Adrenal gland (tissue), 12 donors: ENCODE data around the gene LAMC3. TPM values are rescaled to one million over a fixed set of nuclear protein-coding genes. Genes with fewer than 3 reads are reported as not detected.

Experiments
- DNase-seq, 7 donors: peaks; one replicate each; pipeline ENCODE4 v3.0.0-alpha.2; 2019 to 2020
- H3K27ac ChIP-seq, 5 donors: fragments of 200-600 bp; sonication (generic) in 4 of 5; 1 replicate in 3 of 5; 2 replicates in 2 of 5; pipeline versions ENCODE4 v1.5.1 to v1.8.0; 2016 to 2020; ENCODE audit warnings: mild to moderate bottlenecking in 1 of 5
- H3K27me3 ChIP-seq: fragments of 200-600 bp; 2 replicates; pipeline ENCODE4 v1.8.0; 2021
- H3K36me3 ChIP-seq, 2 donors: fragments of 200-600 bp; replicated peaks in 1 of 2; 1 replicate in 1 of 2; 2 replicates in 1 of 2; pipeline versions ENCODE4 v1.5.1 to v1.8.0; 2018 to 2022
- H3K4me1 ChIP-seq, 2 donors: fragments of 200-600 bp; replicated peaks in 1 of 2; 1 replicate in 1 of 2; 2 replicates in 1 of 2; pipeline versions ENCODE4 v1.5.1 to v1.8.0; 2018 to 2021
- H3K4me3 ChIP-seq, 4 donors: fragments of 200-600 bp; sonication (generic) in 3 of 4; one replicate each; pipeline ENCODE4 v1.5.1; 2016 to 2018
- H3K9me3 ChIP-seq, 3 donors: fragments of 200-600 bp; sonication (generic) in 1 of 3; replicated peaks in 1 of 3; 1 replicate in 2 of 3; 2 replicates in 1 of 3; pipeline versions ENCODE4 v1.5.1 to v1.8.0; 2016 to 2021
- CTCF ChIP-seq, 6 experiments: fragments of 450-650 bp in 4 of 6; fragments of 200-600 bp in 2 of 6; sonication (generic) in 1 of 6; IDR thresholded peaks; 1 replicate in 5 of 6; 2 replicates in 1 of 6; pipeline versions ENCODE4 v1.5.1 to v1.8.0; 2016 to 2021; ENCODE audit warnings: antibody characterized with exemption in 6 of 6, mild to moderate bottlenecking in 2 of 6, moderate library complexity in 1 of 6
- POLR2A ChIP-seq, 2 donors: fragments of 450-650 bp; IDR thresholded peaks; one replicate each; pipeline ENCODE4 v1.6.1; 2017; ENCODE audit warnings: antibody characterized with exemption in 2 of 2, mild to moderate bottlenecking in 2 of 2, moderate library complexity in 1 of 2
- WGBS, 4 donors: extraction: QIAGEN DNeasy Blood & Tissue Kit in 2 of 4; methylation state at CpG; one replicate each; pipeline versions ENCODE4 v1.1.5 to v1.1.7; 2013 to 2017; 5-methylcytosine and 5-hydroxymethylcytosine counted together
- intact Hi-C, 2 donors: fragments of 100-400 bp; cut with DNase I; formaldehyde crosslinking; loops; one replicate each; pipeline versions ENCODE4 v1.14.1 to v1.15.0; 2022 to 2023
- polyA plus RNA-seq, 3 donors: library from polyadenylated mRNA; stranded (reverse); fragments of 200-250 nt in 2 of 3; fragments of 350-450 nt in 1 of 3; fragmentation: Illumina TruSeq in 1 of 3; extraction: RNeasy Lipid Tissue Mini Kit (QIAGEN cat#74804) in 1 of 3; gene quantifications; one replicate each; pipeline ENCODE4 v1.2.3, GENCODE V29; 2013 to 2014
- total RNA-seq, 9 donors: library from RNA; depleted of rRNA in 4 of 9; stranded (reverse); fragments of >200 nt in 4 of 9; fragments of 120-200 nt in 1 of 9; fragmentation: NEBNext Ultra II Directional in 1 of 9; extraction: Animal tissue kit (Norgen Biotek cat#: 25700) in 1 of 9; gene quantifications; one replicate each; pipeline versions ENCODE4 v1.1.0 to v1.2.4, GENCODE V29; 2013 to 2023
- donor health status: healthy with polysubstance abuse.
- donor health status: Bipolar disorder and iron deficiency.
- donor health status: DM: yes; HTN: yes; CAD: no.
- donor health status: DM: no; HTN: no; CAD: no.
- donor health status: DM: no; HTN: no; CAD: no.
- donor health status: DM: yes; HTN: yes; CAD: no.

LAMC3 gene
- total and polyA plus RNA-seq, 12 donors = 3.3 to 125 (median 49.7) TPM

- H3K27ac ChIP-seq = no peak overlapping the region
- WGBS, 4 donors = 86 to 89% (median 86%) methylated on average over 25 of the region's 25 CpGs
- no peaks in the 10 kb centered on the region for H3K36me3 ChIP-seq
- no peak for DNase-seq
- H3K4me3 ChIP-seq = no peak overlapping the region
- H3K27me3 ChIP-seq = no peaks in the 10 kb centered on the region
- no peaks in the 10 kb centered on the region for H3K9me3 ChIP-seq
- intact Hi-C loops = loop anchor here in 1 of 2 donors (5.0 kb wide), 1 partner anchor 350 kb away; no protein-coding TSS in a partner anchor
- no peaks in the 10 kb centered on the region for H3K4me1 ChIP-seq
- TF ChIP-seq CTCF (IDR thresholded peaks at IDR 0.05) (no peak), POLR2A (IDR thresholded peaks at IDR 0.05) (no peak)
Measured at GRCh38 chr9:131051592-131052517, 42.9 kb downstream of the LAMC3 start.

- Histone ChIP-seq H3K27ac (no peak overlapping the region), H3K4me1 (no peaks in the 10 kb centered on the region), H3K9me3 (no peaks in the 10 kb centered on the region), H3K36me3 (no peaks in the 10 kb centered on the region), H3K4me3 (no peak overlapping the region), H3K27me3 (no peaks in the 10 kb centered on the region)
- intact Hi-C loops = loop anchor here in 1 of 2 donors (5.0 kb wide), 1 partner anchor 352 kb away; no protein-coding TSS in a partner anchor
- TF ChIP-seq POLR2A (IDR thresholded peaks at IDR 0.05) = no peak
- no peak for TF ChIP-seq CTCF (IDR thresholded peaks at IDR 0.05)
- WGBS, 4 donors = 87 to 95% (median 92%) methylated on average over 3 of the region's 3 CpGs
- DNase-seq = no peak
Measured at GRCh38 chr9:131053896-131054295, 44.9 kb downstream of the LAMC3 start.

GRCh38 chr9:131056781-131057506 lies 48.0 kb downstream of the LAMC3 start:
- no peak for DNase-seq
- H3K27ac ChIP-seq = no peak overlapping the region
- H3K27me3 ChIP-seq = no peaks in the 10 kb centered on the region
- WGBS, 4 donors = 81 to 91% (median 84%) methylated on average over 11 to 14 of the region's 14 CpGs
- no peaks in the 10 kb centered on the region for H3K36me3 ChIP-seq
- H3K4me1 ChIP-seq = no peaks in the 10 kb centered on the region
- no peak for TF ChIP-seq POLR2A (IDR thresholded peaks at IDR 0.05)
- no peak for TF ChIP-seq CTCF (IDR thresholded peaks at IDR 0.05)
- no peak overlapping the region for H3K4me3 ChIP-seq
- no peaks in the 10 kb centered on the region for H3K9me3 ChIP-seq
- intact Hi-C loops = no loop called here
